GM21367 (cell line): ENCODE data around the gene ZNF587.
A peak's percentile ranks its signal among the peaks of the same experiment; 100 is the strongest.
"Not testable (repeated sequence)": the region's sequence is repeated elsewhere in the genome, so short reads cannot be mapped to it uniquely, and the experiment has no call there.

Experiments used
- ATAC-seq: cut with Tn5 transposase; IDR thresholded peaks from one replicate; pipeline ENCODE4 v1.9.1; 2021; ENCODE audit not compliant: unreplicated experiment

Gene ZNF587

DNA sequence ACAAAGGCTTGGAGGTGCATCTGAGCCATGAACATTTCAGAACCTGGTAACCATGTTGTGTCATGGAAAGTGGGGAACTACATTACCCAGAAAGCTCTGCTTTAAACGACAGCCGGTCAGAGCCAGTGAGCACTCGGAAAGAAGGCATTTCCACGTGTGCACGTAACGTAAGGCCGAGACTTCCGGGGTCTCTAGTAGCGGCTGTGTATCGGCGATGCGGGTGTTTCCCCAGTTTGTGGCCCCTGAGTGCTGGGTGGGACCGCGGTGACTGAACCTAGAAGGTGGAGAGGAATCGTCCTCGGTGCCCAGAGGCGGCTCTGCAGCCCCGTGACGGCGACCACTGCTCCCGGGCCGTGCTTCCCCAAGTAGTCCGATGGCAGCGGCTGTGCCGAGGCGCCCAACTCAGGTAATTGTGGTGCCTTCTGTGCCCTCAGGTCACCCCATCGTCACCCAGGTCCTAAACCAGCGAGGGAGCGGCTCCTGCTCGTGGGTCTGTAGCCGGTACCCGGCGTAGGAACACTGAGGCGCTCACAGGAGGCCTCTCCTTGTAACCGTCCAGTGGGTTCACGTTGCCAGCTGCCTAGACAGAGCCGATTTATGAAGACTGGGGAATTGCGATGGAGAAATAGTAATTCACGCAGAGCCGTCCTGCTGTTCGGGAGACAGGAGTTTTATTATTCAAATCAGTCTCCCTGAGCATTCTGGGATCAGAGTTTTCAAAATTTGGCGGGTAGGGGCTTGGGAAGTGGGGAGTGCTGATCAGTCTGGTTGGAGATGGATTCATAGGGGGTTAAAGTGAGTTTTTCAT is at the start of gene ZNF587:
Gene ZNF587 (plus strand): TSS at position 194 of the 808 bp plus-strand sequence. CDS start 180 bp downstream, at position 374.
- ATAC-seq: peak; percentile 87

DNA sequence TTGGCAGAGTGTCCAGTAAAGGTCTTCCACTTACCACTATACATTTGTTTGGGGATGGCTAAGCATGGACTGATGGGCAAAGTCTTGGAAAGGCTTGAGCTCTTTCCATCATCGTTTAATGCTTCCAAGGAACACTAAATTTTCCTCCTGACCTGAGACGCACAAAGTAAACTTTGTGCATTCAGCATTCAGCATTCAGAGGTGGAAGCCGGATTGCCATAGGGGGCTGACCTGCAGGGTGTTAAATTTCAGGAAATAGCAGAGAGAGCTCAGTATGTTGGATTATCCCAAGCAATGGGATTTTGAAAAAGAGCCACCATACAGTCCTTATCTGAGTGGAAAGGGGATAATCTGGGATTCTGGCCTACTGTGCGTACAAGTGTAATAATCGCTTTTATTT is 49.0 kb upstream of the ZNF587 start:
- ATAC-seq: no peak

DNA sequence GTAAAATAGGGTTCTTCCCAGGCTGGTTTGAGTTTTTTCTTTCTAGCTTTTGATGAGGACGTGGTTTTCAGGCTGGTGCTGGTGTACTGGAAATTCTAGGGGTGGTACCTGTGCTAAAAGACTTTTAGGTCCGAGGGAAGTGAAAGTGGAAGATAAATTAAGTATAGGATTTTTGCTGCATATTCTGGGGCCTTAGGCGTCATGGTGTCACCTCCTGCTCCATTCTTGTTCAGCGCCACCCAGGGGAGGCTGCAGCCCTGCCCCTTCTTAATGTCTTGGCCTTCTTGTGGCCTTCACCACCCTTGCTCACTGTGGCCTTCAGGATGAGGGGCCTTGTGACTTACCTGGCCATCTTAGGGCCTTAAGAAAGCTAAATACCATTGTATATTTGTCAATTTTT is 47.4 kb upstream of the ZNF587 start:
- no peak for ATAC-seq

DNA sequence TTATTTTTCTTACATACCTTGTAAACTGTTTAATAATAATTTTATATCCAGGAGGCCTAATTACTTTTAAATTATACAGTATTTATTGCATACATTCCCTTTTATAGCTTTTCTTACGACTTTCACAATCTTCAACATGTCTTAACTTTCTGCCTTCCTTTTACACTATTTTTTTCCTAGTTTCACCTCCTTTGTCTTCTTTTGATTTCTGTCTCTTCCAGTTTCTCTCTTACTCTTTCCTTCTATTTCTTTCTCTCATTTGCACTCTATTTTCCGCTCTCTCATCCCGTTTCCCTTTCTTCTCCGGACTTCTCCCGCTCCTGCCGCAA is 46.4 kb upstream of the ZNF587 start:
- ATAC-seq: no peak

DNA sequence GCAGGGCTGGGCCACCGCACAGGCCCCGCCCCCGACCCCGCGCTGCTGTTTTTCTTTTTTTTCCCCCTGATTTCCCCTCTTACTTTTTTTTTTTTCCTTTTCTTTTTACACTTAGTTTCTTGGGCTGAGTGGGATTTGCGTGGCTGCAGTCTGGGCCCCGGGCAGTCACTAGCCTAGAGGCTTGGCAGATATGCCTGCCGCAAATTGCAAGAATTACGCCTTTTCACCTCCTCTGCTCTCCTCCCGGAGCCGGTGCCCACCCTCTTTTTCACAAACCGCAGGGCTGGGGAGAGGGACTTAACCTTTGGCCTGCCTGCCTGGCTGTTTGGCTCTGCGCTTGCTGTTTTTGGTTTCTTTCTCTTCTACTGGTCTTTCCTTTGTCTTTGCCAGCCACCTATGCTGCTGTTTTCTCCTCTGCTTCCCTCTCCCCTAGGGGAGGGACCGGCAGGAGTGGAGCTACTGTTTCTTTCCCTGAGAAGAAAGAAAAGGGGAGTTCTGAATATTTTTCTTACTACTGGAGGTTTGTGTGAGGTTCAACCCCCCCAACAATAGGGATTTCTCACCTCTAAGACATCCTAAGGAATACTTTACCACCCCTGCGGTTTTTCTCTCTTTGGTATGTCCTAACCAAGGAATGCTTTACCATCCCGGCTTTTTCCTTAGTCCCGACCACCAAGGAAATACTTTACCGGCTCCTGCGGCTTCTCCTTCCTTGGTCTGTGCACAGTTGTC is 45.9 kb upstream of the ZNF587 start:
- ATAC-seq: no peak

DNA sequence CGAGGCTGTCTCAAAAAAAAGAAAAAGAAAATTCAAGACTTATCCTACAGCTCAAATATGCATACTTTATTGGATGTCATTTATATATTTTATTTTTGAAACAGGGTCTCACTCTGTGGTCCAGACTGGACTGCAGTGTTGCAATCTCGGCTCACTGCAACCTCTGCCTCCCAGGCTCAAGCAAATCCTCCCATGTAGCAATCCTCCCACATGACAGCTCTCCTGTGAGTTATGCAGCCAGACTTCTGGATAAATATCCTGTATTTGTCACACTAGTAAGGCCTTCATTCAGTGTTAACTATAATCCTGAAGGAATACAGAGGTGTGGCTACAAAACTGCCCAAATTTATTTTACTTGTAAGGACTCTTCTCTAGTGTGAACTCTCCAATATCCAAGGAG is 42.1 kb upstream of the ZNF587 start:
- ATAC-seq: no peak

DNA sequence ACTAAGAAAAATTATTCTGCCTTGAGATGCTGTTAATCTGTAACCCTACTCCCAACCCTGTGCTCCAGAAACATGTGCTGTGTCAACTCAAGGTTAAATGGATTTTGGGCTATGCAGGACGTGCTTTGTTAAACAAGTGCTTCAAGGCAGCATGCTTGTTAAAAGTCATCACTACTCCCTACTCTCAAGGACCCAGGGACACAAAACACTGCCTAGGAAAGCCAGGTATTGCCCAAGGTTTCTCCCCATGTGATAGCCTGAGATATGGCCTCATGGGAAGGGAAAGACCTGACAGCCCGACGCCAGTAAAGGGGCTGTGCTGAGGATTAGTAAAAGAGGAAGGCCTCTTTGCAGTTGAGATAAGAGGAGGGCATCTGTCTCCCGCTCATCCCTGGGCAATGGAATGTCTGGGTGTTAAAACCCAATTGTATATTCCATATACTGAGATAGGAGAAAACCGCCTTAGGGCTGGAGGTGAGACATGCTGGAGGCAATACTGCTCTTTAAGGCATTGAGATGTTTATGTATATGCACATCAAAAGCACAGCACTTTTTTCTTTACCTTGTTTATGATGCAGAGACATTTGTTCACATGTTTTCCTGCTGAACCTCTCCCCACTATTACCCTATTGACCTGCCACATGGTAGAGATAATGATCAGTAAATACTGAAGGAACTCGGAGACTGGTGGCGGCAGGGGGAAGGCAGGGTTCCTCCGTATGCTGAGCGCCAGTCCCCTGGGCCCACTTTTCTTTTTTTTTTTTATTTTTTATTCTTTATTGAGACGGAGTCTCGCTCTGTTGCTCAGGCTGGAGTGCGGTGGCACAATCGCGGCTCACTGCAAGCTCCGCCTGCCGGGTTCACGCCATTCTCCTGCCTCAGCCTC is 39.0 kb upstream of the ZNF587 start:
- not testable (repeated sequence) for ATAC-seq

DNA sequence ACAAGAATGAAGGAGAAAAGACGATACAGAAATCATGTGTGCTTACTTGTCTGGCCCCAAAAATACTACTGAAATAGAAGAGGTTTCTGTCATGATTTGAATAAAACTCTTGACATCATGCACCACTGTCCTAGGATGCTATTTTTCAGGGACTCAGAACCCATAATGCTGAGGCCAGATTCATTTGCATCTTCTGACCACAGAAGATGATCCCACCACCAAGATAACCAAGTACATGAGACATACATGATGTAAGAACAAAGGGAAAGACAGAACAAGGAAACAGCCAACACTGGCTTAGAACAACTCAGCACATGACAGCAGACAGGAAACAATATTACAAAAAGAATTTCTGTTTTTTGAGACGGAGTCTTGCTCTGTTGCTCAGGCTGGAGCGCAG is 37.4 kb upstream of the ZNF587 start:
- peak; percentile 38 for ATAC-seq

DNA sequence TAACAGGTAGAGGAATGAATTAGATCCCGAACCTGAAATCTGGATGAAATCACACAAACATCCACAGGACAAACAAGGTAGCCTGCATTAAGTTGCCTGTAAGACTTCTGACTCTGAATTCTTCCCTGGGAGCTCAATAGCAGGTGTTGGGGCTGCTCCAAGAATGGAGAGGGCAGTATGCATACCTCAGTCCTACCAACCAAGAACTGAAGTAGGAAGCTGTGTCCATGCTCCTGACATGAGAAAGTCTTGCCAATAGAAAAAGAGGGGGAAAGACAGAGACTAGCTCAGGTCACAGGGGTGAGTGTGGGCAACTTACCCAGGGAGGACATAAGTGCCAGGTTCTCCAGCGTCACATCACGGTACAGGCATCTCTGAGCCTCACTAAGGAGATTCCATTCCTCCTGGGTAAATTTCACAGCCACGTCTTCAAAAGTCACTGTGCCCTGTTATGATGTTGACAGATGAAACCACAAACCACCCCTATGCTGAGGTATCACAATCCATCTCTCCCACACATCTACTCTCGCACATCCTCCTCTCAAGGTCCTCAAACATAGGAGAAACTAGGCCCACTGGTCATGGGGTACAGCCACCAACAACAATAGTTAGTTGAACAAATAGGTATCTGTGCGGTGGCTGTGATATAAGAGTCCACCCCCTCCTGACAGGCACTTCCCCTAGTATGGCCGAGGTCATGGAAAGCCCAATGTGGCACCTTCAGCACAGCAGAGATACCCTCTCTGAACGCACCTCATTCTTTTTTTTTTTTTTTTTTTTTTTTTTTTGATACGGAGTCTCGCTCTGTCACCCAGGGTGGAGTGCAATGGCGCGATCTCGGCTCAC is 36.5 kb upstream of the ZNF587 start:
- not testable (repeated sequence) for ATAC-seq

DNA sequence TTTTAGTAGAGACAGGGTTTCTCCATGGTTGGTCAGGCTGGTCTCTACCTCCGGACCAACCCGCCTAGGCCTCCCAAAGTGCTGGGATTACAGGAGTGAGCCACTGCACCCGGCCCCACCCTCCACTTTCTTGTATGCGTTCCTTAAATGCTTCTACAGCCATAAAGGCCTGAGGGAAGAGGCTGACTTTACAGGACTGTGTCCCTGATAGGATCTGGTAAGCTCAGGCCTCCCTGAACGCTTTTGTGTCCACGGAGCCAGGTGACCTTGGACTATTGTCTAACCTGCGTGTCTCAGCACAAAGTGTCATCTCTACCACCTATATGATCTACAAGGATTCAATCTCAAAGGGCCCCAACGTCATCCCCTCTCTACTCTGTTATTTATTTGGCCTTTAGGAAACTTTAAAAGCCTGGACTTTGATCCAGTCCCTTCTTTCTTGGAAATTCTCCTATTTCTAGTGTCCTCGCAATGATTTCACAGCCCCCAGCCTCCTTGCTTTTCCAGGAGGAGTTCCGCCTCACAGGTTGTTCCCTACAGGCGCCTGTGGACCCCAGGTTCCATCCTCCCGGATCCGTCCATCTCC is 35.6 kb upstream of the ZNF587 start:
- ATAC-seq: no peak

DNA sequence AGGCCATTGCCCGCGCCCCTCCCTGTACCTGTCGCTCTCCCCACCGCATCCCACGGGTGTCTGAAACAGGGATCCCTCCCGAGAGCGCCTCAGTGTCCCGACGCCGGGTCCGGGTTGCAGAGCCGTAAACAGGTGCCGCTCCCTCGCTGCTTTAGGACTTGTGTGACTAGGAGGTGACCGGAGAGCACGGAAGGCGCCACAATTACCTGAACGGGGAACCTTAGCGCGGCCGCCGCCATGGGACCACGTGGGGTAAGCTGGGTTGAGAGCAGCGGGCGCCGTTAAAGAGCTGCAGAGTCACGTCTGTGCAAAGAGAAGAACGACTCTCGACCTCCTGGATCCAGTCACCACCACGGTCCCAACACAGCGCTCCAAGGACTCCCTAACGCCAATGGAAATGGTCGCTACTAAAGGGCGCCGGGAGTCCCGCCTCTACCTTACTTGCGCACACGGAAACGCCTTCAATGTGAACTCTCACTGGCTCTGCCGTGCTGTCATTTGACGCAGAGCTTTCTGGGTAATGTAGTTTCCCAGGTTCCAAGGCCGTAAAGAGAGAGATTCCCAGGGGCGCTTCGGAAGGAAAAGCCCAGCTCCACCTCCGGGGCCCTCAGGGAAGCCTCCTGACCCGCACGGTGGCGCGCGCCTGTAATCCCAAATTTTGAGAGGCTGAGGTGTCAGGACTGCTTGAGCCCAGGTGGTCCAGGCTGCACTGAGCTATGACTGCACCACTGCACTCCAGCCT is 35.0 kb upstream of the ZNF587 start, which contains the start of gene ZNF552:
Gene ZNF552 (minus strand): TSS at position 409 of the 742 bp plus-strand sequence. CDS start 170 bp downstream, at position 239.
- peak; percentile 52 for ATAC-seq

DNA sequence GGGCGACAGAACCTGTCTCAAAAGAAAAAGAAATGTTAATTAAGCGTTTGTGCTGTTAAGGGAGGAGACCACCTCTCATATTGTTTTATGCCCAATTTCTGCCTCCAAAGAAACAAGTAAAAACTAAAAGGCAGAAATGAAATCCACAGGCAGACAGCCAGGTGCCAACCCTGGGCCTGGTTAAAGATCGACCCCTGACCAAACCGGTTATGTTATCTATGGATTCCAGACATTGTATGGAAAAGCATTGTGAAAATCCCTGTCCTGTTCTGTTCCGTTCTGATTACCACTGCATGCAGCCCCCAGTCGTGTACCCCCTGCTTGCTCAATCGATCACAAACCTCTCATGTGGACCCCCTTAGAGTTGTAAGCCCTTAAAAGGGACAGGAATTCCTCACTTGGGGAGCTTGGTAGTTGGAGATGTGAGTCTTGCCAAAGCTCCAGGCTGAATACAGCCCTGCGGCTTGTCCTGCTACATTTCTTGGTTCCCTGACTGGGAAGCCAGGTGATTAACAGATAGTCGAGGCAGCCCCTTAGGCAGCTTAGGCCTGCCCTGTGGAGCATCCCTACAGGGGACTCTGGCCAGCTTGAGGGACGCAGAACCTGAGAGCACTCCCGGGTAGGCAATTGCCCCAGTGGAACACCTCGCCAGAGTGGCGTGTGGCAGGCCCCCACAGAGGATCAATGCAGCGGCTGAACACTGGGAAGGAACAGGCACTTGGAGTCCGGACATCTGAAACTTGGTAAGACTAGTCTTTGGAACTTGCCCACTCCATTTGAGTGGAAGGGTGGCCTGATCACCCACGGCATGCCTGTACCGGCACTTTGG is 34.2 kb upstream of the ZNF587 start:
- ATAC-seq: no peak

DNA sequence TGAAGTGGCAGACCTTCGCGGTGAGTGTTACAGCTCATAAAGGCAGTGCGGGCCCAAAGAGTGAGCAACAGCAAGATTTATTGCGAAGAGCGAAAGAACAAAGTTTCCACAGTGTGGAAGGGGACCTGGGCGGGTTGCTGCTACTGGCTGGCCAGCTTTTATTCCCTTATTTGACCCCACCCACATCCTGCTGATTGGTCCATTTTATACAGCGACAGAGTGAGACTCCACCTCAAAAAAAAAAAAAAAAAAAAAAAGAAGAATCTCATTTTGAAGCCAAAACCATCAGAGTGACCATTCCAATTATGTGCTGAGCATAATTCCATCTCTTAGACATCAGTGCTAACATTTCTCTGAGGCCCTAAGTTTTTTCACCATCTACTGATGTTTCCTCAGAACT is 33.0 kb upstream of the ZNF587 start:
- ATAC-seq: no peak

DNA sequence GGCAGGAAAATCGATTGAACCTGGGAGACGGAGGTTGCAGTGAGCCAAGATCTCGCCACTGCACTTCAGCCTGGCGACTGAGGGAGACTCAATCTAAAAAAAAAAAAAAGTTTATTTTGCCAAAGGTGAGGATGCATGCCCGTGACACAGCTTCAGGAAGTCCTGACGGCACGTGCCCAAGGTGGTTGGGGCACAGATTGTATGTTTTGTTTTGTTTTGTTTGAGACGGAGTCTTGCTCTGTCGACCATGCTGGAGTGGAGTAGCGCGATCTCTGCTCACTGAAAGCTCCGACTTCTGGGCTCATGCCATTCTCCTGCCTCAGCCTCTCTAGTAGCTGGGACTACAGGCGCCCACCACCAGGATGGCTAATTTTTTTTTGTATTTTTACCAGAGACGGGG is 31.7 kb upstream of the ZNF587 start:
- ATAC-seq: no peak

DNA sequence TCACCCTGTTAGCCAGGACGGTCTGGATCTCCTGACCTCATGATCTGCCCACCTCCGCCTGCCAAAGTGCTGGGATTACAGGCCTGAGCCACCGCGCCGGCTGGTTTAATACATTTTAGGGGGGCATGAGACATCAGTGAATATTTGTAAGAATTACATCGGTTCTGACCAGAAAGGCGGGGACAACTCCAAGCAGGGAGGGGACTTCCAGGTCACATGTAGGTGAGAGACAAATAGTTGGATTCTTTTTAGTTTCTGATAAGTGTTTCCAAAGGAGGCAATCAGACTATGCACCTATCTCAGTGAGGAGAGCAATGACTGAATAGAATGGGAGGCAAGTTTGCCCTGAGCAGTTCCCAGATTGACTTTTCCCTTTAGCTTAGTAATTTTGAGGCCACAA is 31.3 kb upstream of the ZNF587 start:
- no peak for ATAC-seq

DNA sequence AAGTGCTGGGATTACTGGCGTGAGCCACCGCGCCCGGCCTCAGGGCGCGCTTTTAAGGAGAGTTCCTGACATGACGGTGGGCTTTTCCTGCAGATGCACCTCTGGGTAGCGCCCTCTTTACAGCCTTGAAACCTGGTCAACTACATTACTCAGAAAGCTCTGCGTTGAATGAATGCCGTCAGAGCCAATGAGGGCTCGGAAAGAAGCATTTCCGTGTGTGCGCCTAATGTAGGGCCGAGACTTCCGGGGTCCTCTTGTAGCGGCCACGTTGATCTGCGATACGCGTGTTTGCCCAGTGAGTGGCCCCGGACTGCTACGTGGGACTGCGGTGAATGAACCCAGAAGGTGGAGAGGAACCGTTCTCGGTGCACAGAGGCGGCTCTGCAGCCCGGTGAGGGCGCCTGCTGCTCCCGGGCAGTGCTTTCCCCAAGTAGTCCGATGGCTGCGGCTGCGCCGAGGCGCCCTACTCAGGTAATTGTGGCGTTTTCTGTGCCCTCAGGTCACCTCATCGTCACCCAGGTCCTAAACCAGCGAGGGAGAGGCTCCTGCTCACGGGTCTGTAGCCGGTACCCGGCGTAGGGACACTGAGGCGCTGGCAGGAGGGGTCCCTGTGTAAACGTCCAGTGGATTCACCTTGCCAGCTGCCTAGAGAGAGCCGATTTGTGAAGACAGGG is 30.0 kb upstream of the ZNF587 start:
- ATAC-seq: peak; percentile 72

DNA sequence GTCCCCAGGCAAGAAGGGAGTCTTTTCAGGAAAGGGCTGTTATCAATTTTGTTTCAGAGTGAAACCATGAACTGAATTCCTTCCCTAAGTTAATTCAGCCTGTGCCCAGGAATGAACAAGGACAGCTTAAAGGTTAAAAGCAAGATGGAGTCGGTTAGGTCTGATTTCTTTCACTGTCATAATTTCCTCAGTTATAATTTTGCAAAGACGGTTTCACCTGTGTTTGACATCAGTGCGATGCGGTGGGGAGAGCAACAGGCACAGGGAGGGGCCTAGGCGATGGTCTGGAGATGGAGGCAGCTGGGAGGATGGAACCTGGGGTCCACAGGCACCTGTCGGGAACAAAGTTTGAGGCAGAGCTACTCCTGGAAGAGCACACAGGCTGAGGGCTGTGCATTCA is 29.1 kb upstream of the ZNF587 start:
- ATAC-seq: no peak

DNA sequence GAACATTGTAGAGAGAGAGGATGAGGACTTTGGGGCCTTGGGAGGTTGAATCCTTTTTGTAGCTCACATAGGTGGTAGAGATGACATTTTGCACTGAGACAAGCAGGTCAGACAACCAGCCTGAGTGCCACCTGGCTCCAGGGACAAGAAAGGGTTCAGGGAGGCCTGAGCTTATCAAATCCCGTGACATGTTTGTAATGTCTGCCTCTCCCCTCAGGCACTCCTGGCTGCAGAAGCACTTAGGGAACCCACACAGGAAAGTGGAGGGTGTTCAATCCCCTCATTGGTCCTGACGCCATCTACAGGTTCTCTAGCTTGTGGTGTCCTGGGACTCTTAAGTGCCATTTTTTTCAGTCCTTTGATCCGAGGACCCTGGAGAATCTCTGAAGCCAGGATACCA is 28.6 kb upstream of the ZNF587 start:
- not testable (repeated sequence) for ATAC-seq
